K562 (cell line): ENCODE results near the gene ARF4. TPM values are rescaled to one million over a fixed set of nuclear protein-coding genes. Genes with fewer than 3 reads are reported as not detected.
A peak's percentile ranks its signal among the peaks of the same experiment; 100 is the strongest.

Experiments used
- ARID3A ChIP-seq: IDR thresholded peaks from 2 replicates; pipeline ENCODE4 v1.6.1; 2012; ENCODE audit warnings: low read depth, low read length, improper control_type of control experiment, borderline replicate concordance
- FUS ChIP-seq: fragments of 200-400 bp; formaldehyde crosslinking; optimal IDR thresholded peaks from 2 replicates; pipeline ENCODE3; 2017; ENCODE audit warnings: low read depth, low read length
- MEF2A ChIP-seq: IDR thresholded peaks from 2 replicates; pipeline ENCODE4 v1.6.1; 2011; ENCODE audit warnings: low read depth, mild to moderate bottlenecking, low read length, moderate library complexity; ENCODE audit not compliant: control insufficient read depth
- MTA2 ChIP-seq: fragments of 450-650 bp; IDR thresholded peaks from 2 replicates; pipeline ENCODE4 v1.6.1; 2016; ENCODE audit warnings: low read depth
- POLR2AphosphoS5 ChIP-seq: IDR thresholded peaks from 2 replicates; pipeline ENCODE4 v1.6.1; 2011; ENCODE audit warnings: mild to moderate bottlenecking, low read depth, low read length, moderate library complexity; ENCODE audit not compliant: control insufficient read depth, insufficient read depth
- RAD51 ChIP-seq: fragments of 450-650 bp; IDR thresholded peaks from 2 replicates; pipeline ENCODE4 v1.7.1; 2016; ENCODE audit warnings: low read depth, mild to moderate bottlenecking, borderline replicate concordance
- RBM17 ChIP-seq: fragments of 200-400 bp; formaldehyde crosslinking; IDR thresholded peaks from 2 replicates; pipeline ENCODE4 v1.6.1; 2017; ENCODE audit warnings: low read depth, mild to moderate bottlenecking, low read length, borderline replicate concordance
- RBM25 ChIP-seq: fragments of 200-400 bp; formaldehyde crosslinking; IDR thresholded peaks from 2 replicates; pipeline ENCODE4 v1.6.1; 2018; ENCODE audit warnings: low read length, low read depth, moderate library complexity; ENCODE audit not compliant: severe bottlenecking
- SNRNP70 ChIP-seq: fragments of 200-400 bp; formaldehyde crosslinking; optimal IDR thresholded peaks from 2 replicates; pipeline ENCODE3; 2017; ENCODE audit warnings: low read depth, low read length
- polyA plus RNA-seq, 8 experiments: library from polyadenylated mRNA; depleted of rRNA in 4 of 8; stranded (reverse) in 5 of 8; unstranded in 3 of 8; fragments of >200 nt; fragmentation: Nextera tagmentation in 2 of 8; fragmentation: Illumina TruSeq in 1 of 8; extraction: Ambion mirVana in 2 of 8; extraction: Trizol in 1 of 8; gene quantifications; 2 replicates each; pipeline versions ENCODE4 v1.2.1 to v1.2.3, GENCODE V29; 2011 to 2014; ENCODE audit warnings: inconsistent platforms in 1 of 8, missing spikeins in 1 of 8
- total RNA-seq, 7 experiments: library from RNA; depleted of rRNA in 6 of 7; stranded (reverse); fragments of >200 nt in 6 of 7; fragmentation: Illumina TruSeq in 2 of 7; extraction: Trizol in 2 of 7; gene quantifications; 2 replicates each; pipeline versions ENCODE4 v1.2.1 to v1.2.3, GENCODE V29; 2011 to 2021; ENCODE audit warnings: low replicate concordance in 1 of 7
- TF ChIP-seq, protein P1 (sequence below): conservative IDR thresholded peaks from 2 replicates; pipeline ENCODE4 v1.6.1; 2011; ENCODE audit warnings: low read depth, mild to moderate bottlenecking, low read length; ENCODE audit not compliant: control insufficient read depth
- TF ChIP-seq, protein P2 (sequence below): fragments of 250-450 bp; sonication (Bioruptor Pico); IDR thresholded peaks from 2 replicates; pipeline ENCODE4 v1.8.0; 2021; ENCODE audit warnings: moderate library complexity, mild to moderate bottlenecking, inconsistent platforms
- TF ChIP-seq, protein P3 (sequence below): fragments of 450-650 bp; IDR thresholded peaks from 2 replicates; pipeline ENCODE4 v1.6.1; 2016; ENCODE audit warnings: antibody characterized with exemption

The ARF4 gene
- total and polyA plus RNA-seq, 9 of the 15 experiments (the other 6 are each of a cell fraction or from before 2014, with no cell fraction given), result 41.1 to 273 (median 83.8) TPM

DNA sequence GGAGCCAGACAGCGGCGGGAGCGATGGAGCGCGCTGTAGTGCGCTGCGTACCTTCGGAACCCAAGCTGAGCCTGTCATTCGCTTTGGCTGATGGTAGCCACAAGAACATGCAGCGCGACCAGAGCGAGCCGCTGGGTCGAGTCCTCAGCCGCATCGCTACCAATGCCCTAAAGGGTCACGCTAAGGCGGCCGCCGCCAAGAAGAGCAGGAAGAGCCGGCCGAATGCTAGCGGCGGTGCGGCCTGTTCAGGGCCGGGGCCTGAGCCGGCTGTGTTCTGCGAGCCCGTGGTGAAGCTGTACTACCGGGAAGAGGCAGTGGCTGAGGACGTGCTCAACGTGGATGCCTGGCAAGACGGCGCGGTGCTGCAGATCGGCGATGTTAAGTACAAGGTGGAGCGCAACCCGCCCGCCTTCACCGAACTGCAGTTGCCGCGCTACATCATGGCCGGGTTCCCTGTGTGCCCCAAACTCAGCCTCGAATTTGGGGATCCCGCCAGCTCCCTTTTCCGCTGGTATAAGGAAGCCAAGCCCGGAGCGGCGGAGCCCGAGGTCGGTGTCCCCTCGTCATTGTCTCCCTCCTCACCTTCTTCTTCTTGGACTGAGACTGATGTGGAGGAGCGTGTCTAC, 40.6 kb downstream of the ARF4 start (continued):
- TF ChIP-seq, protein P1, sequence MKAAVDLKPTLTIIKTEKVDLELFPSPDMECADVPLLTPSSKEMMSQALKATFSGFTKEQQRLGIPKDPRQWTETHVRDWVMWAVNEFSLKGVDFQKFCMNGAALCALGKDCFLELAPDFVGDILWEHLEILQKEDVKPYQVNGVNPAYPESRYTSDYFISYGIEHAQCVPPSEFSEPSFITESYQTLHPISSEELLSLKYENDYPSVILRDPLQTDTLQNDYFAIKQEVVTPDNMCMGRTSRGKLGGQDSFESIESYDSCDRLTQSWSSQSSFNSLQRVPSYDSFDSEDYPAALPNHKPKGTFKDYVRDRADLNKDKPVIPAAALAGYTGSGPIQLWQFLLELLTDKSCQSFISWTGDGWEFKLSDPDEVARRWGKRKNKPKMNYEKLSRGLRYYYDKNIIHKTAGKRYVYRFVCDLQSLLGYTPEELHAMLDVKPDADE, result 0 out of 2 replicates have a peak, but pooled peaks have one; percentile 3
- TF ChIP-seq FUS (no peak), RBM25 (no peak), MTA2 (no peak), ARID3A (no peak), POLR2AphosphoS5 (no peak), MEF2A (no peak), RAD51 (no peak), SNRNP70 (no peak), RBM17 (no peak)
- TF ChIP-seq, protein P2, sequence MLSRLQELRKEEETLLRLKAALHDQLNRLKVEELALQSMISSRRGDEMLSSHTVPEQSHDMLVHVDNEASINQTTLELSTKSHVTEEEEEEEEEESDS, result no peak
- TF ChIP-seq, protein P3, sequence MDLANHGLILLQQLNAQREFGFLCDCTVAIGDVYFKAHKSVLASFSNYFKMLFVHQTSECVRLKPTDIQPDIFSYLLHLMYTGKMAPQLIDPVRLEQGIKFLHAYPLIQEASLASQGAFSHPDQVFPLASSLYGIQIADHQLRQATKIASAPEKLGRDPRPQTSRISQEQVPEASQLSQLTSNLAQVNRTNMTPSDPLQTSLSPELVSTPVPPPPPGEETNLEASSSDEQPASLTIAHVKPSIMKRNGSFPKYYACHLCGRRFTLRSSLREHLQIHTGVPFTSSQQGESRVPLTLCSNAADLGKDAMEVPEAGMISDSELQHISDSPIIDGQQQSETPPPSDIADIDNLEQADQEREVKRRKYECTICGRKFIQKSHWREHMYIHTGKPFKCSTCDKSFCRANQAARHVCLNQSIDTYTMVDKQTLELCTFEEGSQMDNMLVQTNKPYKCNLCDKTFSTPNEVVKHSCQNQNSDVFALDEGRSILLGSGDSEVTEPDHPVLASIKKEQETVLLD, result no peak
